Smooth muscle cell (in vitro differentiated cells): Measurements from ENCODE around the gene CD109. TPM values are rescaled to one million over a fixed set of nuclear protein-coding genes. Genes with fewer than 3 reads are reported as not detected.

Experiments
- DNase-seq: peaks from one replicate; lab custom pipeline; 2025; ENCODE audit not compliant: unreplicated experiment; lab: John Stamatoyannopoulos, UW
- H2AFZ ChIP-seq: fragments of 200-600 bp; sonication (generic); 2 replicates; pipeline ENCODE4 v1.6.0; 2016; ENCODE audit warnings: antibody characterized with exemption, low read depth, mild to moderate bottlenecking
- H3F3A ChIP-seq: fragments of 200-600 bp; sonication (generic); 2 replicates; pipeline ENCODE4 v1.6.0; 2017; ENCODE audit warnings: antibody characterized with exemption, low read depth
- H3K27ac ChIP-seq: fragments of 200-600 bp; sonication (generic); 2 replicates; pipeline ENCODE4 v1.5.1; 2016; ENCODE audit warnings: low read depth, mild to moderate bottlenecking
- H3K27me3 ChIP-seq: fragments of 200-600 bp; sonication (generic); 2 replicates; pipeline ENCODE4 v1.6.1; 2016; ENCODE audit warnings: low read depth, mild to moderate bottlenecking
- H3K36me3 ChIP-seq: fragments of 200-600 bp; sonication (generic); 2 replicates; pipeline ENCODE4 v1.5.1; 2016; ENCODE audit warnings: low read depth
- H3K4me1 ChIP-seq: fragments of 200-600 bp; sonication (generic); 2 replicates; pipeline ENCODE4 v1.5.1; 2016; ENCODE audit warnings: low read depth
- H3K4me2 ChIP-seq: fragments of 200-600 bp; sonication (generic); 2 replicates; pipeline ENCODE4 v1.6.0; 2016; ENCODE audit warnings: mild to moderate bottlenecking
- H3K4me3 ChIP-seq: fragments of 200-600 bp; sonication (generic); 2 replicates; pipeline ENCODE4 v1.5.1; 2016; ENCODE audit warnings: mild to moderate bottlenecking
- H3K79me2 ChIP-seq: fragments of 200-600 bp; sonication (generic); 2 replicates; pipeline ENCODE4 v1.6.0; 2016; ENCODE audit warnings: low read depth, mild to moderate bottlenecking
- H3K9ac ChIP-seq: fragments of 200-600 bp; sonication (generic); 2 replicates; pipeline ENCODE4 v1.6.0; 2016; ENCODE audit warnings: low read depth
- H3K9me3 ChIP-seq: fragments of 200-600 bp; sonication (generic); replicated peaks from 2 replicates; pipeline ENCODE4 v1.5.1; 2016; ENCODE audit warnings: low read depth
- H4K20me1 ChIP-seq: fragments of 200-600 bp; sonication (generic); 2 replicates; pipeline ENCODE4 v1.6.0; 2016; ENCODE audit warnings: low read depth
- CTCF ChIP-seq: fragments of 200-600 bp; sonication (generic); IDR thresholded peaks from 2 replicates; pipeline ENCODE4 v1.5.1; 2017; ENCODE audit warnings: borderline replicate concordance, mild to moderate bottlenecking, antibody characterized with exemption; ENCODE audit not compliant: insufficient read depth, poor library complexity, severe bottlenecking
- WGBS: methylation state at CpG from one replicate; pipeline ENCODE4 v1.1.7; 2016; ENCODE audit warnings: low lambda C conversion rate; 5-methylcytosine and 5-hydroxymethylcytosine counted together
- polyA plus RNA-seq: library from polyadenylated mRNA; unstranded; fragments of >200 nt; fragmentation: Nextera tagmentation; extraction: Ambion mirVana; gene quantifications from 2 replicates; pipeline ENCODE4 v1.2.1, GENCODE V29; 2016
- total RNA-seq: library from RNA; depleted of rRNA; stranded (reverse); fragments of >200 nt; gene quantifications from 2 replicates; pipeline ENCODE4 v1.2.3, GENCODE V29; 2014

The CD109 gene
- total and polyA plus RNA-seq, 2 experiments from 2014 or later, result 7.7 to 28.0 TPM

GRCh38 chr6:73854998-73855718 is 159.2 kb downstream of the CD109 start:
- peak overlapping the region; percentile 21 for H3K4me2 ChIP-seq
- 33% methylated on average over 5 of the region's 5 CpGs for WGBS
- H3K4me1 ChIP-seq, result no peaks in the 10 kb centered on the region
- H2AFZ ChIP-seq, result no peak overlapping the region
- H3F3A ChIP-seq, result no peaks in the 10 kb centered on the region
- no peaks in the 10 kb centered on the region for H3K79me2 ChIP-seq
- H3K9ac ChIP-seq, result no peak overlapping the region
- no peaks in the 10 kb centered on the region for H3K9me3 ChIP-seq
- no peak overlapping the region for H3K4me3 ChIP-seq
- H4K20me1 ChIP-seq, result no peaks in the 10 kb centered on the region
- no peaks in the 10 kb centered on the region for H3K36me3 ChIP-seq
- no peak for DNase-seq
- H3K27ac ChIP-seq, result no peak overlapping the region
- TF ChIP-seq CTCF, result peak; percentile 82
- H3K27me3 ChIP-seq, result no peaks in the 10 kb centered on the region

GRCh38 chr6:73857341-73857890 is 161.4 kb downstream of the CD109 start:
- Histone ChIP-seq H3K36me3 (no peaks in the 10 kb centered on the region), H3K27ac (no peak overlapping the region), H3K27me3 (no peaks in the 10 kb centered on the region), H4K20me1 (no peaks in the 10 kb centered on the region), H3K79me2 (no peaks in the 10 kb centered on the region), H3K4me2 (no peak overlapping the region), H3K4me1 (no peaks in the 10 kb centered on the region), H3K4me3 (no peak overlapping the region), H2AFZ (no peak overlapping the region), H3K9ac (no peak overlapping the region), H3F3A (no peaks in the 10 kb centered on the region), H3K9me3 (no peaks in the 10 kb centered on the region)
- no peak for DNase-seq
- no peak for TF ChIP-seq CTCF
- 91% methylated on average over 3 of the region's 3 CpGs for WGBS

- no peak for TF ChIP-seq CTCF
- 68% methylated on average over 1 of the region's 1 CpG for WGBS
- H3K27ac ChIP-seq, result no peak overlapping the region
These were observed 162.4 kb downstream of the CD109 start for GRCh38 chr6:73858376-73858775.

GRCh38 chr6:73860303-73860702 is 164.3 kb downstream of the CD109 start:
- DNase-seq, result no peak
- Histone ChIP-seq H3K4me1 (no peaks in the 10 kb centered on the region), H3K4me2 (no peak overlapping the region), H3K79me2 (no peaks in the 10 kb centered on the region), H3K9ac (no peak overlapping the region), H2AFZ (no peak overlapping the region), H3K9me3 (no peaks in the 10 kb centered on the region), H3K27me3 (no peaks in the 10 kb centered on the region), H3K36me3 (no peaks in the 10 kb centered on the region), H3F3A (no peaks in the 10 kb centered on the region), H4K20me1 (no peaks in the 10 kb centered on the region), H3K4me3 (no peak overlapping the region), H3K27ac (no peak overlapping the region)
- WGBS, result 89% methylated on average over 1 of the region's 1 CpG
- no peak for TF ChIP-seq CTCF

More at GRCh38 chr6:73858376-73858775, 162.4 kb downstream of the CD109 start:
- H3K9ac ChIP-seq, result no peak overlapping the region
- H3K4me1 ChIP-seq, result no peaks in the 10 kb centered on the region
- no peak overlapping the region for H3K4me2 ChIP-seq
- H3K4me3 ChIP-seq, result no peak overlapping the region
- no peaks in the 10 kb centered on the region for H4K20me1 ChIP-seq
- H3K79me2 ChIP-seq, result no peaks in the 10 kb centered on the region
- no peaks in the 10 kb centered on the region for H3K27me3 ChIP-seq
- no peak overlapping the region for H2AFZ ChIP-seq
- H3K36me3 ChIP-seq, result no peaks in the 10 kb centered on the region
- H3K9me3 ChIP-seq, result no peaks in the 10 kb centered on the region
- DNase-seq, result no peak
- no peaks in the 10 kb centered on the region for H3F3A ChIP-seq
